ENCODE results near the gene EME1. TPM values are rescaled to one million over a fixed set of nuclear protein-coding genes. Genes with fewer than 3 reads are reported as not detected.
"Not testable (repeated sequence)": the region's sequence is repeated elsewhere in the genome, so short reads cannot be mapped to it uniquely, and the experiment has no call there.

EME1 gene
- total and polyA plus RNA-seq, 2 of the 4 experiments (the other 2 are of a cell fraction): 9.1 to 9.4 TPM

GRCh38 chr17:50428126-50428525, 55.1 kb downstream of the EME1 start:
- H3K9me1 ChIP-seq (ENCODE audit: insufficient read depth, low read length): peaks cover 22% of the 10 kb centered on the region
- BruUV-seq (replicated peaks); H3K27ac ChIP-seq (ENCODE audit: insufficient read depth, low read length); H3K9ac ChIP-seq (ENCODE audit: low read depth, low read length); H2BK5ac ChIP-seq (ENCODE audit: low read depth, low read length, poor library complexity, severe bottlenecking); H3K4ac ChIP-seq (ENCODE audit: low read depth, low read length); H2AK5ac ChIP-seq (ENCODE audit: low read depth, low read length); intact Hi-C loops (cut with micrococcal nuclease); CTCF ChIA-PET; H2BK15ac ChIP-seq (ENCODE audit: low read depth, low read length); H4K5ac ChIP-seq (ENCODE audit: low read depth, low read length); H2BK20ac ChIP-seq (ENCODE audit: low read depth, low read length); H3K14ac ChIP-seq (replicated peaks; ENCODE audit: low read depth, low read length); H2AFZ ChIP-seq (replicated peaks; ENCODE audit: low read length, poor library complexity); H4K91ac ChIP-seq (ENCODE audit: insufficient read depth, low read depth, low read length); in situ Hi-C loops (cut with MboI; ENCODE audit: low sequenced_read_pairs); H3K23ac ChIP-seq (ENCODE audit: low read depth, low read length); H3K18ac ChIP-seq (ENCODE audit: low read depth, low read length); H4K8ac ChIP-seq (ENCODE audit: low read depth in 2 of 2, low read length in 2 of 2); H3K27me3 ChIP-seq (ENCODE audit: control insufficient read depth, insufficient read depth, low read length); ATAC-seq (ENCODE audit: low read depth); H3K56ac ChIP-seq (ENCODE audit: extremely low read depth, insufficient read depth, low read length); dilution Hi-C loops (cut with HindIII; ENCODE audit: low sequenced_read_pairs, unreplicated experiment); H2BK120ac ChIP-seq (ENCODE audit: low read depth, low read length); H3K36me3 ChIP-seq (ENCODE audit: control insufficient read depth, insufficient read depth, low read length); H3K4me3 ChIP-seq (ENCODE audit: insufficient read depth, low read depth, low read length); H3K4me2 ChIP-seq (ENCODE audit: low read depth, low read length); H3K9me3 ChIP-seq (ENCODE audit: control insufficient read depth, insufficient read depth, low read length); DNase-seq; H4K20me1 ChIP-seq (ENCODE audit: insufficient read depth, low read length); POLR2A ChIA-PET (ENCODE audit: unreplicated experiment); H2AK9ac ChIP-seq (replicated peaks; ENCODE audit: low read depth, low read length, poor library complexity): not testable (repeated sequence)
- H3K79me1 ChIP-seq (ENCODE audit: low read depth in 1 of 2, low read length in 2 of 2): peaks cover 14 to 70% of the 10 kb centered on the region in 2 experiments; a peak in 3 of 4 replicates
- H3K4me1 ChIP-seq (ENCODE audit: control insufficient read depth, insufficient read depth, low read length): peaks cover 26% of the 10 kb centered on the region
- 0% methylated on average over 1 of the region's 6 CpGs; no CpG with 5 or more reads in 1 of the 2 experiments for WGBS, 2 experiments (ENCODE audit: extremely low coverage in 2 of 2, insufficient read length in 1 of 2)
